ENCODE measurements around the gene TXLNB.

Gene TXLNB
- 0.36 to 7.1 (median 2.0) reads per million in 18 experiments for total RNA-seq

GRCh38 chr6:139291813-139292619 is at the start of gene TXLNB:
Gene TXLNB (minus strand): TSS chr6:139291998. CDS start chr6:139288899, 3,099 bp downstream.
- DNase-seq: peak; percentile 66 to 85

DNA sequence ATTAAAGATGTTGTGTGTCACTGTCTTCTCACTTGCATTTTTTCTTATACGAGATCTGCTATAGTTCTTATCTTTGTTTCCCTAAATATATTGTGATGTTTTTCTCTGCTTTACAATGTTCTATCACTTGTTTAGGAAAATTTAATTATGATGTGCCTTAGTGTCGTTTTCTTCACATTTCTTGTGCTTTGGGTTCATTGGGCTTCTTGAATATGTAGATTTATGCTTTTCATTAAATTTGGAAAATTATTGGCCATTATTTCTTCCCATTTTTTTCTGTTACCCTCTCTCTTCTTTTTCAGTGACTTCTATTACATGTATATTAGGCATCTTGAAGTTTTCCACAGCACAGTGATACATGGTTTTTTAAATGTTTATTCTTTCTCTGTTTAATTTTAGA is 49.3 kb upstream of the TXLNB start:
- DNase-seq: no peak

- peak; percentile 84 to 87 for DNase-seq
Observed at GRCh38 chr6:139338795-139339194, 47.0 kb upstream of the TXLNB start.

DNA sequence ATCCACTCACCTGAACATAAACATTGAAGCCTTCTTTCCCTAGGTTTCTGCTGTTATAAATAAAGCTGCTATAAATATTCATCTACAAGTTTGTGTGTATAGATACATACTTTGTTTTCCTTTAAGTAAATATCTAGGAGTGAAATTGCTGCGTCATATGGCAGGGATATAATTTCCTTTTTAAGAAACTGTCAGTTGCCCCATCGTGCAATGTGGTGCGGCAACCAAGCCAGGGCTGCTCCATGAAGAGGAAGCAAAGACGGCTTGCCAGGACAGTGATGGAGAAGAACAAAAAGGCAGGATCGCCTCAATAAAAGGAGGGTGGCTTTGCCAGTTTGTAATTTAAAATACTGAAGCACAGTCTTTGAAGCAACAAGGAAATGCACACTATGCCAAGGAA is 46.0 kb upstream of the TXLNB start:
- DNase-seq: peak; percentile 90 to 91

DNA sequence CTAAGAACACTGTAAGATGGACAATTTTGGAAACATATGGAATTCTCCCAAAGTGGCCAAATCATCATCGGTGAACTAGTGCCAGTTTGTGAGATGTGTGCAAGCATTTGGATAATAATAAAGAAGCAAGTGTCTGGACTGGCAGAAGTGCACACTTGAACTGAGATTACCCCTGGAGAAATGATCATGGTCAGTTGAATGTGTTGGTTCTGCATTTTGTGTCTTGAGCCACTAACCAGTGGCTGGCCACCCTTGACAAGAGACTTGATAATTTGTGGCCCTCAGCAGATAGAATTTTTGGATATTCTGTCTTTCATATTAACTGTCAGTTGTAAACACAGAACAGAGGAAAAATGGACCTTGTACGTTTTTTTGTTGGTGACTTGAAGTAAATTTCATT is 45.2 kb upstream of the TXLNB start:
- peak; percentile 42 to 55 for DNase-seq

DNA sequence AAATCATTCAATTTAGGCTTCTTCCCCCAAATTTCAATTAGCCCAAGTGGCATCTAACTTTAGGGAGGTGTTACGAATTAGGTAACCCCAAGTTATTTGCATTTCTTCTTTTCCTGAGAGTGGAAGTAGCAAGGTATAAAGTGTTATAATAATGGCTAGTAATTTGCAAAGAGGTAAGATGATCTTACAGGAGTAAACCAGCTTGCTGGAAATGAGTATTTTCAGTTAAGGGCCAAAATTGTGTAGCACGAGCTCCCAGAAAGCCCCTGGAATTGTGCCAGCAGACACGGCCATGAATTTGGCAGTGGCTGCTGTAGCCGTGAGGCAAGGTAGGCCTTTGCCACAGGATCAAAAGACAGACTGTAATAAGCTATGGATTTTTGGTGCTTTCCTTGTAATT is 44.7 kb upstream of the TXLNB start:
- peak in 1 of 2 donors; percentile 45 for DNase-seq

GRCh38 chr6:139335447-139336210 is 43.8 kb upstream of the TXLNB start:
- no peak for DNase-seq

GRCh38 chr6:139334806-139335446 is 43.1 kb upstream of the TXLNB start:
- DNase-seq: peak; percentile 77 to 89

- DNase-seq: no peak
Observed at GRCh38 chr6:139330826-139331500, 39.2 kb upstream of the TXLNB start.

- DNase-seq: no peak
Observed at GRCh38 chr6:139330306-139330705, 38.5 kb upstream of the TXLNB start.

DNA sequence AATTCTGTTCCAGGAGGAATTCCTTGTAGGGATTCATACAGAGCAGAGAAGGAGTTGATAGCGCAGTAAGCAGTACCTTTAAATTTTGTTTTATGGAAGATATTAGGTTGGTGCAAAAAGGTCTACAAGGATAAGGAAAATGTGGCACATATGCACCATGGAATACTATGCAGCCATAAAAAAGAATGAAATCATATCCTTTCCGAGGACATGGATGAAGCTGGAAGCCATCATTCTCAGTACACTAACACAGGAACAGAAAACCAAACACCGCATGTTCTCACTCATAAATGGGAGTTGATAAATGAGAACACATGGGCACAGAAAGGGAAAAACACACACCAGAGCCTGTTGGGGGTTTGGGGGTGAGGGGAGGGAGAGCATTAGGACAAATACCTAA is 37.4 kb upstream of the TXLNB start:
- no peak for DNase-seq

DNA sequence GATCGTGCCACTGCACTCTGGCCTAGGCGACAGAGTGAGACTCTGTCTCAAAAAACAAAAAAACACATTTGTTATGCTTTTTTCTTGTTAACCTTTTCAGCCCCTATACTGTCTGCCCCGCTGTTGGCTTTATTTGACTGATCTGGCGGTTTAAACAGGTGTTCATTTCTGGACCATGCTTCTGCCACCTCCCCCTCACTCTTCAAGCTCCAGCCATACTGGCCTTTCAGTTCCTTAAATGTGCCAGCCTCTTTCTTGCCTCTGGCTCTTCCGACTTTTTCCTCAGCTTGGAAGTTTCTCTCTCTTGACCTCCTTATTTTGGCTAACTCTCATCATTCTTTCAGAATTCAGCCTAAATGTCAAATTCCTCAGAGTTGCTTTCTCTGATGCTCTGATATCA is 35.2 kb upstream of the TXLNB start:
- DNase-seq: peak in 1 of 2 donors; percentile 25

- DNase-seq: no peak
Observed at GRCh38 chr6:139325686-139326085, 33.9 kb upstream of the TXLNB start.

GRCh38 chr6:139325125-139325524 is 33.3 kb upstream of the TXLNB start:
- peak; percentile 49 to 76 for DNase-seq

DNA sequence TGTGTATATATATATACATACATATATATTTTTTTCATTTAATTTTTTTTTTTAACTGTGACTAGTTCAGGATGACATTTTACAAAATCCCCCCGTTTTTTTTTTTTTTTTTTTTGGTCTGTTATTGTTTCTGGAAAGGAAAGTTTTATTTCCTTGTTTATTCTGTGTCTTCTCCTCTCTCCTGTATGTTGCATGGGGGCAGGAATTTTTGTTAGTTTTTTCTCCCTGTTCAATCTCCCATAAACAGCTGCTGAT is 32.4 kb upstream of the TXLNB start:
- DNase-seq: no peak

DNA sequence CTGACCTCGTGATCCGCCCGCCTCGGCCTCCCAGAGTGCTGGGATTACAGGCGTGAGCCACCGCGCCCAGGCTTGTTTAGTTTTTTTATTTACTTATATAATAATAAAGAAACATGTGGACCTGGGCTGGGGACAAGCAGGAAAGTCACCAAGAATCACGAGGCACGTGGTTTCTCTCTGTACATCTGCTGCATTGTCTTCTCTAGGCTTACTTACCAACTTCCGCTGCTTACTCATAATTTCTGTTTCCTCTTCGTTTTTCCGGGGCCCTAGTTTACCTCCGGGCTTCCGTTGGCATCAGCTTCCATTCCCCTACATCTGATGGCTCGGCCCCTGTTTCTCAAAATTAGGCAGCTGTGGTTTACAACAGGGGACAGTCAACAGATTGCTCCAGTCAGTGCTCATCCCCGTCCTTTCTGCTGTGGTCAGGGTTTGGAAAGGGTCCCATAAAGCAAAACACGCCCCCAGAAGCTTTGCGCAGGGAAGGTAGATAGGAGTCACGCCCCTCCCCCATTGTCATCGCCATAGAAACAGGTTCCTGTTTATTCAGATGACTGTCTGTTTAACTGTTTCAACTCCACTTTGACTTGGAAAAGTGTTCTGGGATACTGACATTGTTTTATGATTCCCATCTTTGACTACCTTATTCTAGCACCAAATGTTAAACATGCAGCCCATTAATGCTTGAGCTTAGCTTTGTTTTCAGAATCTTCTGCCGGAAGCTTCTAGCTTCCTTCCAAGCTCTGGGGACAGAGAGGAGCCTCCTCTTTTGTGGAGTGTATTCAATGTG is 31.9 kb upstream of the TXLNB start:
- DNase-seq: peak; percentile 76 to 77

- DNase-seq: no peak
Observed at GRCh38 chr6:139320081-139320480, 28.3 kb upstream of the TXLNB start.

DNA sequence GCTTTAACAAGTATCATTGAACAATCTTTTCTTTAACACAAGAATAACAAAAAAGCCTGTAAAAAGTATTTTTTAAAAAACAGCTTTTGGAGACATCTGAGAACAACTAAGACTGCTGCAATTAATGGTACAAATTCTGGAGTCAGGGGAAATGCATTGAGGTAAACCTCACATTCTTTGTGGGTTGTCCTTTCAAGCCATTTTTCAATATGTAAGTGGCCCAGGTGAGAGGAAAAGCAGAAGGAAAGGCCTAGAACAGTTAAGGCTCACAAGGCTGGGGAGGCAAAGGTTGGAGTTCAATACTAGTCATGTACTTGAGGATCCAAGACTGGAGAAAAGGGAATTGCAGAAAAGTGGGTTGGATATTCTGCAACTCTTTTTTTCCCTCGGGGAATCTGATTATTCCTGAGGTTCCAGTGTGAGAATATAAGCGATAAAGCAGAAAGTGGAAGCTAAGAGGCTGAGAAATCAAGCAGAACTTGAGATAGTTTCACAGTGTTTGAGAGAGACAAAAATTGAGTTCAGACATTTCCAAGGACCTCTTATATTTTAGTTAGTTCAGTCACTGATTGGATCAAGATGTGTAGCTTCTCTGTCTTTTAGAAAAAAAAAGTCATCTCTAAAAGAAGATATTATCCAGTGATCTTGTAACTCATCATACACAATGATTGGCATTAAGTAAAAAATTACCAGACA is 25.0 kb upstream of the TXLNB start:
- no peak for DNase-seq

- no peak for DNase-seq
Observed at GRCh38 chr6:139313784-139314545, 22.2 kb upstream of the TXLNB start.

DNA sequence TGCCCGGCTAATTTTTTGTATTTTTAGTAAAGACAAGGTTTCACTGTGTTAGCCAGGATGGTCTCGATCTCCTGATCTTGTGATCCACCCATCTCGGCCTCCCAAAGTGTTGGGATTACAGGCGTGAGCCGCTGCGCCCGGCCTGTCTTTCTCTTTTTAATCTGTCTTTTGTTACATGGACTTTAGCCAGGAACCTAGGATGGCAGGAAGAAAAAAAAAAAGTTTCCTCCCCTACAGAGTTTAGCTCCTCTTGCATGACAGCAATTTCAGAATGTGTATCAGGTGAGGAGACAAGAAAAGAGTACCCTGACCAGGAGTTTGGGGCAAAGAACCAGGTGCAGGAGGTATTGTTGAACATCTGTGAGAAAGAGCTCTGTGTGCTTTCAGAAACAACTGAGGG is 21.4 kb upstream of the TXLNB start:
- no peak for DNase-seq

- DNase-seq: peak in 1 of 2 donors; percentile 33
Observed at GRCh38 chr6:139311831-139312230, 20.0 kb upstream of the TXLNB start.

Data from inflammatory macrophage (primary cell).